GM18507 (cell line): ENCODE measurements around the gene PAK1.

Source experiments
- DNase-seq: peaks from one replicate; pipeline ENCODE4 v3.0.0; 2011; ENCODE audit warnings: low read depth; ENCODE audit not compliant: insufficient read length; ENCODE audit errors: extremely low spot score
- FAIRE-seq: peaks from 2 replicates; lab custom pipeline; 2011; peaks lifted over from hg19 to GRCh38; lab: Jason Lieb, UNC

PAK1 gene

GRCh38 chr11:77479746-77480352 lies 6.0 kb upstream of the PAK1 start:
- no peak for FAIRE-seq
- DNase-seq: no peak

- no peak for DNase-seq
- FAIRE-seq: no peak
These were observed 1.3 kb upstream of the PAK1 start for GRCh38 chr11:77475206-77475605.

- DNase-seq: no peak
- no peak for FAIRE-seq
These were observed 778 bp upstream of the PAK1 start for GRCh38 chr11:77474684-77475060.

DNA sequence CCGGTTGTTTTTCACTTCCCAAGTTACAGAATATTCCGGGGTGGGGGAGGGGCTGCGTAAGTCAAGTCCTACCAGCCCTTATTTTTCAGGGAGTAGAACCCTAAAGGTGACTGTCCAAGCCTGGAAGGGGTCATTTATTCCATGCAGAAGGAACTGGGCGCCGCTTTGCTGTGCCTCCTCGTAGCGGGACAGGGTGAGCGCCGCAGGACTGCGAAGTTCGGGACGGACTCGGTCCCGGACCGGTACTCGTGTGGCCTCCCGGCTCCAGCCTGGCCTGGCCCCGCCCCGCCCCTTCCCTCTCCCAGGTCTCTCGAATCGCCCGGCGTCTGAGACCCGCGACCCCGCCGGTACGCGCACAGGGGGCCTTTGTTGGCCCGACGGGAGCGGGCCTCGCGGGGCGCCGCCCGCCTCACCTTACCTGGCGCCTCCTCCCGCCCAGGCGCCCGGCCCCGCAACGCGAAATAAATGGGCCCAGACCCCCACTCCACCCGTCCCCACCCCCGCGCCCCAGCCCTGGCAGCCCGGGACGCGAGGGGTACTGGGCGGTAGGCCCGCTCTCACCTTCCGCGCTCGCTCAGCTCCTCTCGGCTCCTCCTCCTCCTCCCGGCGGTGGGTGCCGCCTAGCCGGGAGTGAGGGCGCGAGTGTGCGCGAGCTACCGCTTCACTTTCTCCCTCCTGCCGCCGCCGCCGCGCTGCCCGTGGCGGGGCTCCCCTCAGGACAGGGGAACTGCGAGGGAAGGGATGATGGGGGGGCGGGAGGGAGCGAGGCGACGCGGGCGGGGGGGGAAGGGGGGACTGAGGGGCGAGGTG lies 698 bp downstream of the PAK1 start:
- FAIRE-seq: peak; percentile 58
- DNase-seq: no peak

- FAIRE-seq: peak; percentile 84
- no peak for DNase-seq
These were observed 2.2 kb downstream of the PAK1 start for GRCh38 chr11:77471558-77472193.

GRCh38 chr11:77470971-77471370 lies 2.9 kb downstream of the PAK1 start:
- DNase-seq (no peak), FAIRE-seq (peak; percentile 62)

DNA sequence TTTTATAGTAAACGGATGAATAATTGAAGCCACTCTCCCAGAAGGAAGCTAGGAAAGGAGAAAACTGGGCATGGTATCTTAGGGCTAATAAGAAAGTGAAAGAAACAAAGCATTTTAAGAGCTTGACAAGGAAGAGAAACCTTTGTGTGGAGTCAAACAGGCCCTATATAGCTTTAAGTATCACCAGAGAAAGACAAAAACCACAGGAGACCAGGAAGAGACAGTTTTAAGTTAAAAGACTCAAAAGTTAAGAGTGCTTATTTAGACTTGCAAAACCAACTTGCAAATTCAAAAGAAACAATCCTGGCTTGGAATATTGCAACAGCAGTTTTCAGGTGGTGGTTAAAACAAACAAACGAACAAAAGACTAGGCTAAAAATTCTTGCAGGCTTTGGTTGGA lies 3.4 kb downstream of the PAK1 start:
- FAIRE-seq: peak; percentile 88

DNA sequence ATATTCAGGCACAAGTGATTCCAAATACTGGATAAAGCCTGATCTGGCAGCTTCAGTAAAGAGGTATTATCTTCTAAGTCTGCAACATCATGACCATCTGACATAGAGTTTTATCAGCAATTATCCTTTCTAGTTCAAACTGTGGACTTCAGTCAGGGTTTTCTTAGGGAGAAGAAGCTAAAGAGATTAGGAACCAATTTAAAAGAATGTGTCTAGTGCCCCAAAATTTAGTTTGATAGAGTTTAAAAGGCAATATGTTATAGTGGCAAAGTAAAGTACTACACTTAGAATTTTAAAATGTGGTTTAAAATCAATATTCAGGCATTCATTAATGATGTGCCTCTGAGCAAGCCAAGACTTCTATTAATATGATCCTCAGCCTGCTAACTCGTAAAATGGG lies 5.4 kb downstream of the PAK1 start:
- no peak for DNase-seq
- FAIRE-seq: no peak

More for the DNA sequence above, 3.4 kb downstream of the PAK1 start:
- DNase-seq: no peak

GRCh38 chr11:77467993-77468392 lies 5.9 kb downstream of the PAK1 start:
- FAIRE-seq: no peak
- no peak for DNase-seq

DNA sequence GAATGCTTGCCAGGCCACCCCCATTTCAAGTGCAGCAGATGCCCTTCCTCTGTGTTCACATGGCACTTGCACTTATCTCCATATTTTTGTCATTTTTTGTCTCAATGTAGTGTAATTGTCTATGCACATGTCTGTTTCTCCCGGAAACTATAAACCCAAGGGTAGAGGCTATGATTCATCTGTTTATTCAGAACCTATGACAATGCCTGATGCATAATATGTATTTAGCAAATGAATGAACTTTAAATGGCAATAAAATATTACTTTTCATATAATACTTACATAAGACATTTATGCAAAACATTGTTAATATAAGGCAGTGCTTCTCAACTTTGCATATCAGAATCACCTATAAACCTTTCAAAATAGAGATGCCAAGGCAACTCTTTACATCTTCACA lies 6.7 kb downstream of the PAK1 start:
- FAIRE-seq (no peak), DNase-seq (no peak)

- DNase-seq (no peak), FAIRE-seq (peak; percentile 66)
These were observed 16.6 kb downstream of the PAK1 start for GRCh38 chr11:77457340-77457739.

DNA sequence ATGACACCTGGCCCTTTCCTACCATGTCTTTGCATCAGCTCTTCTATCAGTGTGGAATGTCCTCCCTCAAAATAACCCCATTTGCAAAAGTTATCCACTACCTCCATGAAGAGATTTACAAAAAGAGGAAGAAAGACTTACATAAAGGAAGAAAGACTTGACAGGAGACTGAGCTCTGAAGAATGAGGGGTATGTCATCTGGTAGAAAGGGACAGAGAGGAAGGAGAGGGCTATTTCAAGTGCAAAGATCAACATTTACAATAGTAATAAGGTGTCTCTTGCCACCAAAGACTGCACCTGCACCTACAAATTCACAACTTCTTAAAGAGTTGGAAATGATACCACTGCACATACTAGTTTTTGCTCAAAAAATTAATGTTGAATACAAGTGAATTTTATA lies 18.2 kb downstream of the PAK1 start:
- FAIRE-seq (peak; percentile 78), DNase-seq (no peak)

GRCh38 chr11:77454867-77455655 lies 18.8 kb downstream of the PAK1 start:
- no peak for DNase-seq
- no peak for FAIRE-seq

- FAIRE-seq (no peak), DNase-seq (no peak)
These were observed 23.7 kb downstream of the PAK1 start for GRCh38 chr11:77450227-77450626.

DNA sequence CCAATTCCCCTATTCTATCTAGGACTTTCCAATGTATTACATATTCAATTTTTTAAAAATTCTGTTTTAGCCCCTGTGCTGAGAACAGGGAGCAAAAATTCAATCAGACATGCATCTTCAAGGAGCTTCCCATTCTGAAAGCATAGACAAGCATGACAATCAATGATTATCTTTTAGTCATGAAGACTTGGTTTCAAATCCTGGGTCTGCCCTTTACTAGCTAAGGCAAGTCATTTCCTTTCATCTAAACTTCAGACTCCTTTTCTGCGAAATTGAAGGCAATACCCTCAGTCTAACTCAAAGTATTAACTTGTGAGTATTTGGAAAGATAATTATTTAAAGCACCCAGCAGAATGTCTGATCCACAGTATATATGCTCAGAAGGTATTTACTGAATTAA lies 24.1 kb downstream of the PAK1 start:
- FAIRE-seq (peak; percentile 90), DNase-seq (no peak)

GRCh38 chr11:77449060-77449521 lies 24.8 kb downstream of the PAK1 start:
- FAIRE-seq (peak; percentile 98), DNase-seq (no peak)

DNA sequence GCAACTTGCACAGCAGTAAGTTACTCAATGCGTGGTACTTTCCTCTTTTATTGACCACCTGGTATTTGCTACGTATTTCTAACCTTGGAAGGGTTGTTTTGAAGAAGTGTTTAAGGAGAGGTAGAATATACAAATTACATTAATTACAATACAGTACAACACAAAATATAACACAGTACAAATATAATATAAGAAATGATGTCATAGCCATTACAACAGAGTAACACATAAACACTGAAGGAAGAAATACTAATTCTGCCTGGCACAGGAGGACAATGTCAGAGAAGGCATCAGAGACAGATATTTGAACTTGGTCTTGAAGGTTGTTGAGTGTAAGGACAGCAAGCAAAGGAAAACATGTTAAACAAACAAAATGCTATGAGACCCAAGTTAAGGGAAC lies 25.6 kb downstream of the PAK1 start:
- DNase-seq: no peak
- no peak for FAIRE-seq

DNA sequence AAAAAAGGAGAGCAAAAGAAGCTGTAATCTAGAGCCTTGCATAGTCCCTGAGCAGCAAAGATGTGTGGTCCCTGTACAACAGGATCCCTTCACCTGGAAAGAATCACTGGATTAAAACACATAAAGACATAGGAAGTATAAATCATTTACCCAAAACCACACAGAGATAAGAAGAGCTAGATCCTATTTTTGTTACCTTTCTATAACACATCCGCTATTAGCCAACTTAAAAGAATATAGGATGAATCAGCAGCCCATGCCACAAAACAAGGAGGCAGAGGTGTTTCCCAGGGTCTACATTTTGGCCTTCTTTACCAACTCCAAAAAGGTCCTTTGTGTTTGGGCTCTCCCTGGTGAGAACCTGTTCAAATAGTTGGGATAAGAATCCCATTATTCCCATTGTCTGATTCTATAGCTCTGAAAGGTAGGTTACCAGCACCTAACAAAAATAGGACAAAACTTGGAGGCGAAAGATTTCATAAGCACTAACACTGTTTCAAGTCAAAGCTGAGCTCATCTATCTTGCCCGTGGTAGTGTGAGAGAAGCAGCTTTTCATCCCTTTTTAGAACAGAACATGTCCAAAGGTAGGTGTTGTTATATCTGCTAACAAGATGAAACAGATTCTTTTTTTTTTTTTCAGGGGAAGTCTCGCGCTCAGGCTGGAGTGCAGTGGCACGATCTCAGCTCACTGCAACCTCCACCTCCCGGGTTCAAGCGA lies 26.8 kb downstream of the PAK1 start:
- DNase-seq (no peak), FAIRE-seq (peak; percentile 29)

DNA sequence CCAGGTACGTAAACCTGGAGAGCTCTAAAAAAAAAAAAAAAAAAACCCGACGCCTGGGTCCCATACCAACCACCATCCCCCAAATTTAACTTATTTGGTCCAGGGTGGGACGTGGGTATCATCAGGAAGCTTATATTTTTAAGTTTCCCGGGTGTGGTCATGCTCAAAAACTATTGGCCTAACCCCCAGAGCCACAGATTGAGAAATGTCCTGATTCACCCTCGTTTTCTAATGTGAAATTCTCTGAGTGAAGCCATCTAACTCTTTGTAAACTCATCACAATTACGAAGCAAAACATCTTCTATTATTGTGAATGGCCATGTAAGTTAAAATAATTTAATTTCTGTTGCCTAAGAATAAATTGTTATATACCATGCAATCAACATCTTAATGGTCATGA lies 29.6 kb downstream of the PAK1 start:
- no peak for FAIRE-seq
- no peak for DNase-seq
